GM11168 (cell line): ENCODE data around the gene BMP2.

Experiments used
- in situ Hi-C: fragments of 300-500 bp; cut with MboI; formaldehyde crosslinking; loops from one replicate; pipeline ENCODE4 v1.12.0; 2022; ENCODE audit warnings: low sequenced_read_pairs; ENCODE audit not compliant: unreplicated experiment

Gene BMP2

DNA sequence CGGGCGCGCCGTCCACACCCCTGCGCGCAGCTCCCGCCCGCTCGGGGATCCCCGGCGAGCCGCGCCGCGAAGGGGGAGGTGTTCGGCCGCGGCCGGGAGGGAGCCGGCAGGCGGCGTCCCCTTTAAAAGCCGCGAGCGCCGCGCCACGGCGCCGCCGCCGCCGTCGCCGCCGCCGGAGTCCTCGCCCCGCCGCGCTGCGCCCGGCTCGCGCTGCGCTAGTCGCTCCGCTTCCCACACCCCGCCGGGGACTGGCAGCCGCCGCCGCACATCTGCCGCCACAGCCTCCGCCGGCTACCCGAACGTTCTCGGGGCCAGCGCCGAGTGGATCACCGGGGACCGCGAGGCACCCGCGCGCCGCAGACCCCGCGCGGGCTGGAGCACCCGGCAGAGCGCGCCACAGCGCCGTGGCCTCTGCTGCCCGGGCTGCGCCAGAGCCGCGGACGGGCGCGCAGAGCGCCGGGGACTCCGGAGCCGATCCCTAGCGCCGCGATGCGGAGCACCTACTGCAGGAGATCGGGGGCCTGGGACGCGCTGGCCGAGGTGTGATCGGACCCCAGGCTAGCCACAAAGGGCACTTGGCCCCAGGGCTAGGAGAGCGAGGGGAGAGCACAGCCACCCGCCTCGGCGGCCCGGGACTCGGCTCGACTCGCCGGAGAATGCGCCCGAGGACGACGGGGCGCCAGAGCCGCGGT, at the start of gene BMP2:
BMP2 (plus strand) TSS at position 151 of the 692 bp plus-strand sequence. CDS start 2,441 bp downstream, outside the sequence.
- in situ Hi-C loops, result no loop called here

DNA sequence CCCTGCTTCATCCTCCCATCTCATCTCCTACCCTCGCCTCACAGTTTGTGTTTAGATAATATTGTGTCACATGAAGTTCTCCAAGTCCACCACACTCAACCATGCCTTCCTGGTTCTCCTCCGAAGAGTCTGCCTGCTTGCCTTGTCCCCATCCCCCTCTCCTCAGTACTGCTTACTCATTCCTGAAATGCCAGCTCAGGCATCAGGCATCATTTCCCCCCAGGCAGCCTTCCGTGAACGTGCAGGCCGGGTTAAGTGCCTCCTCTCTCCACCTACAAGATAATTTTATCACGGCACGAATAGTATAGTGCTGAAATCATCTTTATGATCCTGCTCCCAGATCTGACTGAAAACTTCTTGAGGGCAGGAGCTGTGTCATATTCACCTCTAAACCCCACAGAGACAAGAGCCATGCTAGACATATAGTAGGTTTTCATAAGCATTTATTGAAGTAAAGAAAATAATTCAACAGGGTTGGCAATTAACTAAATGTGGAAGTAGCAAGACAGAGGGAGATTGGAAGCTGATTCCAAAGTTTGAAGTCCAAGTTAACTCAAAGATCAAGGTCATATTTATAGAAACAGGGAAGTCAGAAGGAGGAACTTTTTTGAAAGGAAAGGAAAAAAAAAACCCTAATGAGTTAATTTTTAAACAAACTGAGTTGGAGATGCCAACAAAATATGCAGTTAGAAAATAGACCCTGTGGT, 48.7 kb upstream of the BMP2 start:
- in situ Hi-C loops, result no loop called here

DNA sequence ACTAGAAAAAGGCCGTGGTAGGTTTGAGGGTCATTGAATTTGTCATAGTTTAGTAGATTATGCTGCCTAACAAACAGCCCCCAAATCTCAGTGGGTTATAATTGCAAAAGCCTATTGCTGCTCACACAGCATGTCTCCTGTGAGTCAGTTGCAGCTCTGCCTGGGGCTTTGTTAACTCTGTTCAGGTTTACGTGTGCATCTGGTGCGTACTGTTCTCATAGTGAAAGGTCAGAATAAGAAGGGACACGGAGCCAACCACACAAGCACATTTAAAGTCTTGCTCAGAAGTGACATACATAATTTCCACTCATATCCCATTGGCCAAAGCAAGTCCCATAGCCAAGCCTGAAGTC, 48.1 kb upstream of the BMP2 start:
- in situ Hi-C loops, result no loop called here

DNA sequence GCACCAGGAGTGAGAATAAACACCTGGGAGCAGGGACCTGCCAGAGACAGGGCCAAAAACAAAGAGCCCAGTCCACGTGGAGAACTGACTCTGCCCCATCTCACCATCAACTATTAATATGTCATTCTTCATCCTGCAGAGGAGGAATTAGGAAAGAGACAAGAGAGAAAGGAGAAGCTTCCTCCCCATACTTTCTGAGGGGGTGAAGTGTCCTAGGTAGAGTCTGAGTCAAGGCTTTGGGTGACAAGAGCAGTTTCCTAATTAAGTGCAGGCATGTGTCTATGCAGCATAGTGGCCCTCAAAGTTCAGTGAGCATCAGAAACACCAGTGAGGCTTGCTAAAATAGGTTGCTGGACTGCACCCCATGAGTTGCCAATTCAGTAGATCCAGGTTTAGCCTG, 40.7 kb upstream of the BMP2 start:
- in situ Hi-C loops, result no loop called here

DNA sequence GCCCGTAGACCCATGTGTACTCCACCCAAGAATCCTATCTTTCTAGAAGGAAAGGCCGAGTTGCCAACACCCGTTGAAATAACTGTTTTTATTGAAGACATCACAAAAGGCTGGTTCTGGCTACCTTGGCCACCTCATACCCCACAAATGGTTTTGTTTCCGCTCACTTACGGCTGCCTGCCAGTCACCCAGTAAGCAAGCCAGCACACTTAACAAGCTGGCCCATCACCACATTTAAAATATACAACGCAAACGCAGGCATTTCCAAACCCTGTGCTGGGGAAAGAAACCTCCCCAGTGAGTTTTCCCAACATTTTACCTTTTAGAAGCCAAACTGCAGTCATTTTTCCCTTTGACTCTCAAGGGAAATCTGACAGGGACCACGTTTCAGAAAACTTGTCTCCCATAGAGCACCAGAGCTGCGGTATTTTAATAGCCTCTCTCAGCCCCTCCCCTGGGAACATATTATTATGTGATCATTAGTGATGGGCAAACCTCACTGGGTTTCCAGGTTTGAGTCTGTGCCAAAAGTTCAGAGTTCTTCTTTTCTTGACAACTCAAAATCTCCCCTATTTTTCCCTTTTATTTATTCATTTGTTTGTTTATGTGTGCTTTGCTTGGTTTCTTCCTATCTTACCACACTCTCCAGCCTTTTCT, 36.7 kb upstream of the BMP2 start:
- in situ Hi-C loops, result no loop called here

DNA sequence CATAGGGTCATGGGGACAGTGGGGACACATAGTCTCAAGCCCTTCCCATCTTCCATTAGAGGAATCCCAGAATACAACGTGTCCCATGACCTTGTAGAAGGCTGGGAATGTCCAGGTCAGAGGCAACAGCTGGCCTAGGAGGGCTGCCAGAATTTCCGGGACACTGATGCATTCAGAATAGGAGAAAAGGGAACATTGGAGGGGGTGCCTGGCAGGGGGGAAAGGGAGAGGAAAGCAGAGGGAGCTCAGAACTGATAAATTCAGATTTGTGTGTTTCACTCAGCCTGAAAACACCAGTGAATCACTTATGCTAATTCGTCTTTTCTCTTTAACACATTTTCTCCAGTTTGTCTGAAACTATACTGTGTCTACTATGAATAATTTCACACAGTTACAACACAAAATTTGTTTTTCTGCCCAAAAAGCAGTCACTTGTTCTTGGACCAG, 35.5 kb upstream of the BMP2 start:
- in situ Hi-C loops, result no loop called here

DNA sequence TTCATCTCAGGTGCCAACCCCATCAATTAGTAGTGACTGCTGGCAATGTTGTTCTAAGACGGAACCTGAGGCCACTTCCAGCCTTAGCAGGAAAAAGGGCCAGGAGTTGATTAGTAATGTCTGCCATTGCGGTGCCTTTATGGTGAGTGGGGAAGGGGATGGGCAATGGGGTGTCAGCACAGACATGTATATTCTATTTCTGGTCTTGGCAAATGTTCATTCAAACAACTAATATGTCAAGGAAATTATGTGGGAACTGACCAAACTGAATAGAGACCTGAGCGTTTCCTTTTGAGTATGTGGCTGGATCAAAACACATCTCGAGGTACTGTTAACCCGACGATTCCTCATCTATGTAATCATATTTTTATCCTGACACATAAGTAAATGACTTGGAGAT, 34.6 kb upstream of the BMP2 start:
- in situ Hi-C loops, result no loop called here

DNA sequence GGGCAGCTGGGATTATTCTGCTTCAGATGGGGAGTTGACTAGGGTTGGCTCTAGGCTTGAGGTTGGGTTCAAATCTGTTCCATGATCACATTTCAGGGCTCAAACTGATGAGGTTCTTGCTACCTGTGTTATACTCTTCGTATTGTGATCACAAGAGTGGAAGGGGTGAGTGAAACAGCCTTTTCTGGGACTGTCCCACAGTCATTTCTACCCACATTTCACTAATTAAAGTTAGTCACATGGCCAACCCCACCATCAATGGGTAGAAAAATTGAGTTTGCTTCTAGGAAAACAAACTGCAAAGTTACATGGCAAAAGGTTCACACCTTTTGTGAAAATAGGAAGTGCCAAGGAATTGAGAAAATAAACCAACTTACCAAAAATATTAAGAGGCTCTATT, 33.5 kb upstream of the BMP2 start:
- in situ Hi-C loops, result no loop called here

DNA sequence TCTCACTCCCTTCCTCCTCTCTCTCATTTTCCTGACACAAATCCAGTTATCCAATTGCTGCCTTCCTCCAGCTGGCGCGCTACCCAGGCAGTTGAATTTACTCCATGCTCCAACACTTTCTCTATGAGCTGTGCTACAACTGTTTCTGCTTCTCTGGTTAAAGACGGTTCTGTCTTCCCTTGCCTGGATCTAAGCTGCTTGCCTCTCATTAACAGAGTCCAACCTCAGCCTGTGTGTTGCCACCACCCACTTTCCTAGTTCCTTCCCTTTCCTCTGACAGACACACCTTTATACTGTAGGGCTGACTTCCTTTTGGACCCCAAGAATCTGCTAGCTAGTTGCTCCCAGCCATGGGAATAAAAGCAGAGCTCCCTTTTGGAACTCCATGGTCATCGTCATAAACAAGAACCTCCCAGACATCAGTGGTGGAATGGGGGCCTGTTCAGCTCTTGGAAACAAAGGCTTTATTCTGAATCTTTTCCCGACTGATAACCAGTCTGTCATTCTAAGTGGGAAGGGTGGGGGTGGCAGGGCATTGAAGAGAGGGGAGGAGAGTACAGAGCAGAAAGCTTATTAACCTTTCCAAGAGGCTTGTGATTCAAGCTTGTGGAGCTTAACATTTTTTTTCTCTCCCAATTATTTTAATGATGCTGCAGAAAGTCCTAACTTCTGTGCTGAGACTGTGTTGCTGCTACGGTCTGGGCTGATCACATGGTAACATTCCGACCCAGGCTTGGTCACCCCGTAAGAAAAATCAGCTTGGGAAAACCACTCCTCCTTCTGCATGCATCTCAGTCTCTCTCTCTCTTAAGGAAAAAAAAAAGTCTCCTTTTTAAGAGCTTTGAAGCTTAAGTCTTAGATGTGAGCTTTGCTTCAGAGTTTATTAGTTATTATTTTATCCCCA, 31.3 kb upstream of the BMP2 start:
- in situ Hi-C loops, result no loop called here

DNA sequence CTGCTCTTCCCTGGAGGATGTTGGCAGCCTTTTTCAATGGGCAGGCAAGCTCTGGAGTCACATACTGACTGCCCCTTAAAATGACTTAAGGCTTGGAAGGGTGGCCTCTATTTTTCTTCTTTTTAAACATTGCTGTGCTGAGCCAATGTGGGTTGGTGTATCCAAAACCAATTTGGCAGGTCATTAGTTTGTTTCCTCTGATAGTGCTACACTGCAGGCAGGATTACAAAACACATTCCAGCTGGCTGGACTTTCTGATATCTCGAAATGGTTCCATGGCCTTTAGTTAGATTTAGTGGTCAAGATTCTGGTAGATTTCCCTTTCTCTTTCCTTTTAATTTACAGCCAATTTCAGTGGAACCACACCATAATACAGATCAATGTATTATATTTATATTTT, 28.1 kb upstream of the BMP2 start:
- in situ Hi-C loops, result no loop called here

DNA sequence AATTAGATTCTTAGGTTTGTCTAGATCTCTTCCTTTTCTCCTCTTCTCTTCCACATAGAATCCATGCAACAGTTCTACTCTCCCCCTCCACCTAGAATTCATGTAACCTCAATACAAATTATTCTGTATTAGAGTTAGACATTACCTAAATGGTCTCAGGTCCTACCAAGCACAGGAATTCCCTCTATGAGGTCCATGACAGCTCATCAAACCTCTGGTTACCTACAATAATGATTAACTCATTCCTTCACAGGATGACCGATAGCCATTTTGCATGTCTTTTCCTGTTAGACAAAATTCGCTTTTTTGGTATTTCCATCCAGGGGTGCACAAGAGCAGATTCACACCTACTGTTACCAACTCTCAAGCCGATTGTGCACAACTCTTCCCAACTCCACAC, 27.4 kb upstream of the BMP2 start:
- in situ Hi-C loops, result no loop called here

DNA sequence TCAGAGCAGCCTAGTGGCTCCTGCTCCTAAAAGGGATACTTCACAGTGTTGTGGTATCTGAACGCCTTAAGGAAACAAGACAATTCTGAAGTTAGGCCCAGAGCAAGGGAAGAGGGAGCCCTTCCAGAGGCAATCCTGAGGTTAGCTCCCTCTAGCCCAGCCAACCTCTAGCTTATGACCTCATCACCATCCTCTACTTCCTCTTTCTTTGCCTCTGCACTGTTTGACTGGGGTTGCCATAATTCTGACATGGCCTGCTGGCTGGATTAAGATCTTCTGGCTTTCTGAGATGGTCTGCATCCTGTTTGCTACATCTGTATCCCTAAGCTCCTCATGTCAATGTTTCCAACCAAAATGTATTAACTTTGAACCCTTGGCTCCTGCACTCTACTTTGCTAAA, 23.3 kb upstream of the BMP2 start:
- in situ Hi-C loops, result no loop called here

DNA sequence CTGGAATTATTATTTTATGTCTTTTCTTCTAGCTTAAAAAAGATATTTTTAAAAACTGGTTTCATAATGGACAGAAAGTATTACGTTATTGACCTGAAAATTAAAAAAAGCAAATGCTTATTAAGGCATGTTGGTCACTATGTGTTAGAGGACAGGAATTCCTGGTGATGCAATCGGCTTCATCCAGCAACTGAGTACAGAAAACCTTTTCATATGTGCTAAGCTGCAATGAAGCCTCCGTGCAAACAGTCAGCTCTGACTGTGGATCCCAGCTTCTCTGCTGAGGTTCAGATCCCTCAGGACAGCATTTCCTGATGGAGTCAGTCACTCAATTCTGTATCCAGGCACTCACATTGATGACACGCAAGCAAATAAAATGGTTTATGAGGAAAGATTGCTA, 22.7 kb upstream of the BMP2 start:
- in situ Hi-C loops, result no loop called here

DNA sequence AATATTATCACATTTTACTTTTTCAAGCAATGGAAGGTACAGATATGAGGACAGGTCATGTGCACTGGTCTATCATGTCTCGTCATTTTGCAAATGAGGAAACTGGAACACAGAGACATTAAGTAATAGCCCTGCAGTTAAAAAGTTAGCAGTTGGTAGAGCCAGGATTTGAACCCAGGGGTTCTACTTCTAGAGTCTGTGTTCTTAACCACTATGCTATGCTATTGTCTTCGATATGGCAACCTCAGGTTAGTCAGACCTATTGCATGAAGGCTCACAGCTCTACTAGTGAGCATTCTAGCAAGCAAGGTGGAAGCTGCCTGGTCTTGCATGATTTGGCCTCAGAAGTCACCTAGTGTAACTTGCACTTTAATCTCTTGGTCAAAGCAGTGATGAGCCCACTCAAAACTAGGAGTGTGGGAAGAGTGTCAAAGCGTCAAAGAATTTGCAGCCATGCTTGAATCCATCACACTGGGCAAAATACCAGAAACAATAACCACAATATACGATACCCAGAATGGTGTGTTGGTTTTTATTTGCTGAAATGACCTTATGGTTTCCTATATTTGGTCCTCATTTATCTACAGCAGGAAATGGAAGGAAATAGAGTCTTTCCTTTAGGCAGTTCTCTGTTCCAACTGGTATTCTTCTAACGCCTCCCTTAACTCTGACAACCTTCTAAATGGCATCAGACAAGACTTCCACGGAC, 20.4 kb upstream of the BMP2 start:
- in situ Hi-C loops, result no loop called here

DNA sequence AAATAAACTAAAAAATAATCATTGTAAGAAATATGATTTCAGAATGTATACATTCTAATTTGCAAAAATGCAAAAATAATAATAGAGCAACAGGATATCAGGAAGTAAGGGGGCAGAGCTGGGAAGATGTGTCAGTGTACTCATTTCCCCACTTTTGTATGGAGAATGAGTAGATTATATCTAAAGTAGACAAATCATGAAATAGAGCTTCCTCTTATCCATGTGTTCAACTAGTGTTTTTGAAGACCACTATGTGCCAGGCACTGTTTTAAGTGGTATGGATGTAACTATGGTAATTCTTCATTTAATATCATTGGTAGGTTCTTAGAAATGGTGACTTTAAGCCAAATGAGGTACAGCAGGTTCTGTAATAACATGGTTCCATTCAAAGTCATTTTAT, 17.0 kb upstream of the BMP2 start:
- in situ Hi-C loops, result no loop called here

DNA sequence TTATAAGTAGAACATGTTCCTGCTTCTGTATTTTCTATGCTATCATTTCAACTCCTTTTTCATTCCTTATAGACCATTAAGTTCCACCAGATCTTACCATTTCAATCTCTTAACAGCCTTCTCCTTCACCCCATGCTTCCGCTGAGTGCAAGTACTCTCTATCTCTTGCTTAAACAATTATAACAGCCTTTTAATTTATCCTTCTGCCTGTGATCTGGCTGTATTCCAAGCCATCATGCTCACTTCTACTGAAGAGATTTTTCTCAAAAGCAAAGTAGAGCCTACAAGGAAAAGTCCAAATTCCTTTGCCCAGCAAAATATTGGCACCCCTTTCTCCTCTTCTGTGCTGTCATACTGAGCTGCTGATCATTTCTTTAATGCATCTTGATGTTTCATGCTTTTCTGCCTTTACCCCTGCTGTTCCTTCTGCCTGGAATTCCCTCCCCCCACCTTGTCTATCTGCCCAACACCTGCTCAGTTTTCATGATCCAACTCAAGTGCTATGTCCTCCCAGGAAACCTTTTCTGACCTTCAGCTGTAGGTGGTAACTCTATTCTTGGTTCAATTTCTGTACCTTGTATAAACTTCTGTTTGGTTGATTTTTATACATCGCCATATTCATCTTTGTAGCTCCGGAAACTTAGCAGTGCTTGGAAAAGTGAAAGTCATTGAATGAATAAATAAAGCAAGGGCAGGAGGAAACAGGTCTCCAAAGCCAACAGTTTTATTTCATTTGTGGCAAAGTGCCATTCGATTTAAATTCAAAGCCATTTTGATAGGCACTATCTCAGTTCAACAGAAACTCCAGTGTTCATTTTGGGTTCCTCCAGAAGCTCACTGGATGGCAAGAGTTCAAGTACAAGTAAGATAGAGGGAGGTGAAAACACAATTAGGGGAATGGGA, 10.5 kb upstream of the BMP2 start:
- in situ Hi-C loops, result no loop called here

DNA sequence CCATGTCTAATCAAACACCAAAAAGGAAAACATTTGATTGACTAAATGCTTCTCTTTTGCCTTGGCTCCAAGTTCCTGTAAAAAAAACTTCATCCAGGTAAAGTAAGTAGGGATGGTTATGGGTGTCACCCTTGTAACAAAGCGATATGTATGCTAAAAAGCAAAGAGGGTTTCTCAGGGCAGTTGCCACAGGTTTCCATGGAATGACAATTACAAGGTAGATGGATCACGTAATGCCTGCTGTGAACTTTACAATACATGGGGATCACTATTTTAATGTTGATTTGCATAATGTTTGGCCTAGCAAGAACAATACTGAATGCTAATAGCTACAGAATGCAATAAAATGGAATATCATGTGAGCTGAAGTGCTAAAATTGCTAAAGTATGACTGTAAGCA, 2.9 kb upstream of the BMP2 start:
- in situ Hi-C loops, result no loop called here

DNA sequence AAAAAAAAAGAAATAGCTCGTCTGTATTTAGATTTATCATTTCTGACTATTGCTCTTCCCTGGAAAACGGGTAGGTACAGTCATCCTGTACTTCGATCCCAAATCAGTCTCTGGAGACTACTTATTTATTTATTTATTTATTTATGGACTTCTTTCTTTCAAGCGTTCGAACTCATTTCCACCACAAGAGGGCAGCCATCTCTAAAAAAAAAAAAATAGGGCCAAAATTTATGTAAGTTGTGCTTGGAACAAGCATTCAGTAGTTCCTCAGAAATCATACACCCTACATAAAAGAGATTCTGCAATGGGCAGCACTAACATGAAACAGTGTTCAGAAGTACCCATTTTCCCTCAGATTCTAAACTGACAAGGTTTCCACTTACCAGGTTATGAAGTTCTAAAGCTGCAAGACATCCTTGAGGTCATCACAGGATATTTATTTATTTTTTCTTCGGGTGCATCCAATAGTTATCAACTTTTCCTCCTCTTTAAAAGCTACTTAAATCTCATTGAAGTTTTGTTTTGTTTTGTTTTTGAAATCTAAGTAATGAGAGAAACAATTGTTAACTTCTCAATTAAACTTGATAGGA, 1.9 kb upstream of the BMP2 start:
- in situ Hi-C loops, result no loop called here

DNA sequence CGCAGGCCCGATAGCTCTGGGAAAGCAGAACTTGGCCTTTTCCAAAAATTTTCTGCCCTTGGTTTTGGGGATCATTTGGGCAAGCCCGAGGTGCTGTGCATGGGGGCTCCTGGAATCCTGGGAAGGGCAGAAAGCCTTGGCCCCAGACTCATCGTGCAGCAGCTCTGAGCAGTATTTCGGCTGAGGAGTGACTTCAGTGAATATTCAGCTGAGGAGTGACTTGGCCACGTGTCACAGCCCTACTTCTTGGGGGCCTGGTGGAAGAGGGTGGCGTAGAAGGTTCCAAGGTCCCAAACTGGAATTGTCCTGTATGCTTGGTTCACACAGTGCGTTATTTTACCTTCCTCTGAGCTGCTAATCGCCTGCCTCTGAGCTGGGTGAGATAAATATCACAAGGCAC, 1.1 kb upstream of the BMP2 start:
- in situ Hi-C loops, result no loop called here
